Adrenal gland (tissue), 5 donors: ENCODE data around the gene NCF4.

ENCODE experiments used
- CTCF ChIP-seq, 6 experiments: fragments of 450-650 bp in 4 of 6; fragments of 200-600 bp in 2 of 6; sonication (generic) in 1 of 6; IDR thresholded peaks; 1 replicate in 5 of 6; 2 replicates in 1 of 6; pipeline versions ENCODE4 v1.5.1 to v1.8.0; 2016 to 2021; ENCODE audit warnings: antibody characterized with exemption in 6 of 6, mild to moderate bottlenecking in 2 of 6, moderate library complexity in 1 of 6
- POLR2A ChIP-seq, 2 donors: fragments of 450-650 bp; IDR thresholded peaks; one replicate each; pipeline ENCODE4 v1.6.1; 2017; ENCODE audit warnings: antibody characterized with exemption in 2 of 2, mild to moderate bottlenecking in 2 of 2, moderate library complexity in 1 of 2
- donor health status: DM: no; HTN: no; CAD: no.

DNA sequence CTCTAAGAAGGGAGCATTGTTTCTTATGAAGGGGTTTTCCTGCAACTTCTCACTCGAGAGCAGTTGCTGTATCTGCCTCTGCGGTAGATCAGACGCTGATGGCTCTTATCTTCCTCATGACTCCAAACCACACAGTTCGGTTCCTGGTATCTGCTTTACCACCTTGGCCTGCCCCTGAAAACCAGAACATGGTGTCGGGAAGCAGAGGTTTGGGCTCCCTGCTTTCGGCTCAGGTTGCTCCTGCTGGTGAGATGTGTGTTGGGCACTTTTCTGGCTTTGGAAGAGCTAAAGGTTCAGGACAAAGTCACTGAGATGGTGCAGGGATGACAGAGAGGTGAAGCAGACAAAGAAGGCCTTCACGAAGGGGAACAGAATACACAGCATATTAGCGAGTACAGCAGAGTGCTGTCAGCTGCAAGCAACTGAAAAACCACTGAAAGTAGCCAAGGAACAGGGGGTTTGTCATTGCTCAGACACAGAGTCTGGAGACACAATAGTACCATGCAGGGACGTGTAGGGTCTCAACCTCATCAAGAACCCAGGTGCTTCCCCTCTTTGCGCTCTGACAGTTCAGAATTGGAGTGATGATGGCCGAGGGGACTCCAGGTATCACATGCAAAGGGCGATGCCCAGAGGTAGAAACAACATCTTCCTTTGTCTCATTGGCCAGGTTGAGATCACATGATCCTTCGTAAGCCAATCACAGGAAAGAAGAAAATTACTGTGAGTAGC is 40.8 kb downstream of the NCF4 start:
- TF ChIP-seq POLR2A (IDR thresholded peaks at IDR 0.05) (no peak), CTCF (IDR thresholded peaks at IDR 0.05) (no peak)
